ENCODE data around the gene SLC16A12. TPM values are rescaled to one million over a fixed set of nuclear protein-coding genes. Genes with fewer than 3 reads are reported as not detected.

SLC16A12 gene
- total RNA-seq, 2 donors from 2014 or later, result 0.20 to 0.24 TPM

- H3K27ac ChIP-seq, result no peak overlapping the region
These were observed 65.9 kb downstream of the SLC16A12 start for GRCh38 chr10:89469517-89469916.

DNA sequence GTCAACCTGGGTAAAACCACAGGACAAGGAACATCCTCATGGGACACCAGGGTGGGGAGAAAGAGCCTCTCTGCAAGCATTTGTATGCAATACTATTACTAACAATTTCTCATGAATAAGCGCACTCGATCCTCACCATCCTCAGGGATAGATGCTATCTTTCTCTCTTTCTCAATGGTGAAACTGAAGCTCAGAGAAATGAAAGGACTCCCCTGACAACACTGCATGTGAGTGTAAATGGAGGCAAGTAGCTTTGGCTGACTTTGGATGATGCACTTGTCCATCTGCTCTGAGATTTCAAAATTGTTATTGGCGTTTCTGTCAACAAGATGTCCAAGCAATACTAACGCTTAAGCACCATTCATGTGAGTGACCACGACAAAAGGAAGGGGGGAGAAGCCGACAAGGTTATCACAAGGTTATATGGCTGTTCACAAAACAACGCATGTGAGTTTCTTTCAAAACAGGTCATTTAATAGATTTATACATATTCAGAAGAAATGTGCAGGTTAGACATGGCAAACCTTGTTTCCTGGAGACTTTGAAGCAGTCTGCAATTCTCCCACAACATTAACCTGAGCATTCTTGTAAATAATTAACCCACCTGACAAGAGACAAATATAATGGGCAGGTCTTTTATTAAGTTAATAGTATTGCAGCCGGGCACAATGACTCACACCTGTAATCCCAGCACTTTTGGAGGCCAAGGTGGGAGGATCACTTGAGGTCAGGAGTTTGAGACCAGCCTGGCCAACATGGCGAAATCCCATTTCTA is 67.0 kb downstream of the SLC16A12 start:
- Histone ChIP-seq H3K27me3 (no peaks in the 10 kb centered on the region), H3K4me1 (no peaks in the 10 kb centered on the region), H3K9ac (ENCODE audit: low read depth in 2 of 2, low read length in 2 of 2) (no peak overlapping the region), H3K9me3 (no peaks in the 10 kb centered on the region), H3K4me3 (no peak overlapping the region), H3K27ac (no peak overlapping the region), H3K36me3 (no peaks in the 10 kb centered on the region)
- no peak for DNase-seq
- TF ChIP-seq, protein P1, sequence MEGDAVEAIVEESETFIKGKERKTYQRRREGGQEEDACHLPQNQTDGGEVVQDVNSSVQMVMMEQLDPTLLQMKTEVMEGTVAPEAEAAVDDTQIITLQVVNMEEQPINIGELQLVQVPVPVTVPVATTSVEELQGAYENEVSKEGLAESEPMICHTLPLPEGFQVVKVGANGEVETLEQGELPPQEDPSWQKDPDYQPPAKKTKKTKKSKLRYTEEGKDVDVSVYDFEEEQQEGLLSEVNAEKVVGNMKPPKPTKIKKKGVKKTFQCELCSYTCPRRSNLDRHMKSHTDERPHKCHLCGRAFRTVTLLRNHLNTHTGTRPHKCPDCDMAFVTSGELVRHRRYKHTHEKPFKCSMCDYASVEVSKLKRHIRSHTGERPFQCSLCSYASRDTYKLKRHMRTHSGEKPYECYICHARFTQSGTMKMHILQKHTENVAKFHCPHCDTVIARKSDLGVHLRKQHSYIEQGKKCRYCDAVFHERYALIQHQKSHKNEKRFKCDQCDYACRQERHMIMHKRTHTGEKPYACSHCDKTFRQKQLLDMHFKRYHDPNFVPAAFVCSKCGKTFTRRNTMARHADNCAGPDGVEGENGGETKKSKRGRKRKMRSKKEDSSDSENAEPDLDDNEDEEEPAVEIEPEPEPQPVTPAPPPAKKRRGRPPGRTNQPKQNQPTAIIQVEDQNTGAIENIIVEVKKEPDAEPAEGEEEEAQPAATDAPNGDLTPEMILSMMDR (IDR thresholded peaks at IDR 0.05), result no peak
- intact Hi-C loops (cut with DNase I), result no loop called here

More at GRCh38 chr10:89469517-89469916, 65.9 kb downstream of the SLC16A12 start:
- no peaks in the 10 kb centered on the region for H3K4me1 ChIP-seq
- no peak overlapping the region for H3K9ac ChIP-seq (ENCODE audit: low read depth in 2 of 2, low read length in 2 of 2)
- no peak for DNase-seq
- no peaks in the 10 kb centered on the region for H3K9me3 ChIP-seq
- TF ChIP-seq, protein P1 (IDR thresholded peaks at IDR 0.05), result no peak
- H3K4me3 ChIP-seq, result no peak overlapping the region
- intact Hi-C loops (cut with DNase I), result no loop called here
- no peaks in the 10 kb centered on the region for H3K27me3 ChIP-seq
- H3K36me3 ChIP-seq, result no peaks in the 10 kb centered on the region

- H3K27ac ChIP-seq, result no peak overlapping the region
- no peak overlapping the region for H3K9ac ChIP-seq (ENCODE audit: low read depth in 2 of 2, low read length in 2 of 2)
- no peak for DNase-seq
- no peaks in the 10 kb centered on the region for H3K36me3 ChIP-seq
- no peaks in the 10 kb centered on the region for H3K4me1 ChIP-seq
- H3K4me3 ChIP-seq, result no peak overlapping the region
- intact Hi-C loops (cut with DNase I), result no loop called here
- no peaks in the 10 kb centered on the region for H3K9me3 ChIP-seq
- no peaks in the 10 kb centered on the region for H3K27me3 ChIP-seq
- TF ChIP-seq, protein P1 (IDR thresholded peaks at IDR 0.05), result no peak
These were observed 68.8 kb downstream of the SLC16A12 start for GRCh38 chr10:89466599-89467035.

GRCh38 chr10:89465196-89465595 is 70.2 kb downstream of the SLC16A12 start:
- intact Hi-C loops (cut with DNase I), result no loop called here
- no peak for DNase-seq
- TF ChIP-seq, protein P1 (IDR thresholded peaks at IDR 0.05), result no peak
- Histone ChIP-seq H3K27me3 (no peaks in the 10 kb centered on the region), H3K27ac (no peak overlapping the region), H3K9ac (ENCODE audit: low read depth in 2 of 2, low read length in 2 of 2) (no peak overlapping the region), H3K4me3 (no peak overlapping the region), H3K36me3 (no peaks in the 10 kb centered on the region), H3K4me1 (no peaks in the 10 kb centered on the region), H3K9me3 (no peaks in the 10 kb centered on the region)

GRCh38 chr10:89463846-89464537 is 71.4 kb downstream of the SLC16A12 start:
- Histone ChIP-seq H3K27me3 (no peaks in the 10 kb centered on the region), H3K4me1 (no peaks in the 10 kb centered on the region), H3K27ac (no peak overlapping the region), H3K36me3 (no peaks in the 10 kb centered on the region), H3K9ac (ENCODE audit: low read depth in 2 of 2, low read length in 2 of 2) (no peak overlapping the region), H3K9me3 (no peaks in the 10 kb centered on the region), H3K4me3 (no peak overlapping the region)
- intact Hi-C loops (cut with DNase I), result no loop called here
- no peak for DNase-seq
- TF ChIP-seq, protein P1 (IDR thresholded peaks at IDR 0.05), result no peak
